ENCODE measurements around the gene OR5B21.

The OR5B21 gene

DNA sequence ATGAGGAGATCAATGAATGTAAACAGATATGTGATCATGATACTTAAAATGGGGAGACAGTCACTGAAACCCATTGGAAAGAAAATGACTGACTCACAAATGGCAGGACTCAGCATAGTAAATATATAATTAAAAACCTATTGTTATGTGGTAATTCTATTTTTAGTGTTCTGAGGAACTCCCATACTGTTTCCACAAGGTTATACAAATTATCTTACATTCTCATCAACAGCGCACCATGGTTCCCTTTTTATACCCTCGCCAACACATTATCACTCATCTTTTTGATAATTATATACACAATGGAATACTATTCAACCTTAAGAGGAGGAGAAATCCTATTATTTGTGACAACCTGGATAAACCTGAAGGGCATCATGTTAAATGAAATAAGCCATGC lies 17.1 kb downstream of the OR5B21 start:
- no peak for DNase-seq

GRCh38 chr11:58487170-58487569 lies 20.7 kb downstream of the OR5B21 start:
- DNase-seq: no peak

DNA sequence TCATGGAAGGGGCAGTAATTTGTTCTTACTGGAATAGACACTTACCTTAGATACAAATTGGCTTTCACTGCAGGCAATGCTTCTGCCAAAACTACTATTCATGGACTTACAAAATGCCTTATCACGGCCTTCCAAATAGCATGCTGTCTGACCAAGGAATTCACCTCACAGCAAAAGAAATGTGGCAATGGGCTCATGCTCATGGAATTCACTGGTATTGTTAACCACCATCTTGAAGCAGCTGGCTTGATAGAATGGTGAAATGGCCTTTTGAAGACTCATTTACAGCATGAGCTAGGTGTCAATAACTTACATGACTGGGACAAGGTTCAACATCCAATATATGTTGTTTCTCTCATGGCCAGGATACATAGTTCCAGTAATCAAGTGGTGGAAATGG lies 21.9 kb downstream of the OR5B21 start:
- DNase-seq: no peak

DNA sequence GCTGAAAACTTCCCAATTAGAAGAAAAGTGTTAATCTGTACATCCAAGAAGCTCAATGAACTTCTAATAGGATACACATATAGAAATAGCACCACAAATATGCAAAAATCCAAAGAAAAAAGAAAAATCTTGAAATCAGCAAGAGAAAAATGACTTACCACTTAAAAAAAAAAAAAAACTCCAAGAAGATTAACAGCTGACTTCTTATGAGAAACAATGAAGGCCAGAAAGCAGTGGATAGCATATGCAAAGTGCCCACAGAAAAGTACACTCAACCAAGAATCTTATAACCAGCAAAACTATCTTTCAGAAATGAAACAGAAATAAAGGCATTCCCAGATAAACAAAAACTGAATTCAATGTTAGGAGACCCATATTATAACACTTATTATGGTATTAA lies 36.0 kb downstream of the OR5B21 start:
- DNase-seq: no peak

- no peak for DNase-seq
Measured at GRCh38 chr11:58466293-58466692, 41.6 kb downstream of the OR5B21 start.

DNA sequence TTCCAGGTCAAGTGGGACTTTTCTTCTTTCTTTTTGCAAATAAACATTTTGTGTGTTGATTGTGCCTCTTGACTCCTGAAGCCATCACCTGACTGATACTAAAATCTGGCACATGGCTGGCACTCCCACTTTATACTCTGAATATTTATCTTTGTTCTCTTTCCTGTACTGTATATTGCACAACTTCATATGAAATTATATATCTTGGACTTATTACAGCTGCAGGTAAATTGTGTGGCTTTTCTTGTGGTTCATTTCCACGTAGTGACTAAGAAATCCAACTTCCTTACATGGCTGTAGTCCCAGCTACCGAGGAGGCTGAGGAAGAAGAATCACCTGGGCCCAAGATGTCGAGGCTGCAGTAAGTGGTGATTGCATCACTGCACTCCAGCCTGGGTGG lies 42.2 kb downstream of the OR5B21 start:
- no peak for DNase-seq
